Measurements from ENCODE around the gene PLCB1. TPM values are rescaled to one million over a fixed set of nuclear protein-coding genes. Genes with fewer than 3 reads are reported as not detected.
"Not testable (repeated sequence)": the region's sequence is repeated elsewhere in the genome, so short reads cannot be mapped to it uniquely, and the experiment has no call there.

The PLCB1 gene
- total RNA-seq, 1 donor from 2014 or later = 10.7 TPM

DNA sequence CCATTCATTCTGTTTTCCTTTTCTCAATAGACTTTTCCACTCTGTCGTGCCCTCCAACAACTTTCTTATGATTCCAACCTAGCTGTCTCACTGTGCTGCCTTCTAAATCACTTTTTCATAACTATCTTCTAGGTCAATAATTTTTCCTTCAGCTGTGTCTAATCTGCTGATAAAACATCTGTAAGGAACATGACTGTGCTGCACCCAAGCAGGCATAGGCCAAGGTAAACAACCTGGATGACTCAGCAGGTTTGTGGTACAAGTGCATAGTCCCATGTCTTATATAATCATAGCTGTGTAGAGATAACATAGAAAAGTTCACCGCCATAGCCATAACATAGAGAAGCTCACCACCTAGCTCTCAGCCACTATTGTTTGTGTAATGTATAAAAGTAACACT lies 332.3 kb downstream of the PLCB1 start:
- Histone ChIP-seq H3K4me1 (ENCODE audit: insufficient read depth, low read length) (no peaks in the 10 kb centered on the region), H4K20me1 (ENCODE audit: insufficient read depth, low read length) (no peaks in the 10 kb centered on the region), H3K79me2 (ENCODE audit: insufficient read depth, low read length) (no peaks in the 10 kb centered on the region), H3K36me3 (ENCODE audit: insufficient read depth, low read length) (no peaks in the 10 kb centered on the region), H3K27me3 (ENCODE audit: insufficient read depth, low read length) (no peaks in the 10 kb centered on the region), H3K9ac (ENCODE audit: low read length) (no peak overlapping the region), H2AFZ (ENCODE audit: low read depth, low read length) (no peak overlapping the region), H3K4me2 (ENCODE audit: low read length) (no peak overlapping the region), H3K4me3 (ENCODE audit: insufficient read depth, low read depth, low read length) (no peak overlapping the region), H3K27ac (ENCODE audit: low read depth, low read length) (no peak overlapping the region), H3K9me3 (ENCODE audit: insufficient read depth, low read depth, low read length) (no peaks in the 10 kb centered on the region)
- no peaks in the 10 kb centered on the region for H3K27me3 Mint-ChIP-seq (ENCODE audit: low read depth, unreplicated experiment)
- no peak overlapping the region for H3K27ac Mint-ChIP-seq (ENCODE audit: unreplicated experiment)
- no peak overlapping the region for H3K4me3 Mint-ChIP-seq (ENCODE audit: unreplicated experiment)
- no peak for TF ChIP-seq EZH2 (IDR thresholded peaks at IDR 0.05; ENCODE audit: insufficient read depth, low read length)
- TF ChIP-seq, protein P1, sequence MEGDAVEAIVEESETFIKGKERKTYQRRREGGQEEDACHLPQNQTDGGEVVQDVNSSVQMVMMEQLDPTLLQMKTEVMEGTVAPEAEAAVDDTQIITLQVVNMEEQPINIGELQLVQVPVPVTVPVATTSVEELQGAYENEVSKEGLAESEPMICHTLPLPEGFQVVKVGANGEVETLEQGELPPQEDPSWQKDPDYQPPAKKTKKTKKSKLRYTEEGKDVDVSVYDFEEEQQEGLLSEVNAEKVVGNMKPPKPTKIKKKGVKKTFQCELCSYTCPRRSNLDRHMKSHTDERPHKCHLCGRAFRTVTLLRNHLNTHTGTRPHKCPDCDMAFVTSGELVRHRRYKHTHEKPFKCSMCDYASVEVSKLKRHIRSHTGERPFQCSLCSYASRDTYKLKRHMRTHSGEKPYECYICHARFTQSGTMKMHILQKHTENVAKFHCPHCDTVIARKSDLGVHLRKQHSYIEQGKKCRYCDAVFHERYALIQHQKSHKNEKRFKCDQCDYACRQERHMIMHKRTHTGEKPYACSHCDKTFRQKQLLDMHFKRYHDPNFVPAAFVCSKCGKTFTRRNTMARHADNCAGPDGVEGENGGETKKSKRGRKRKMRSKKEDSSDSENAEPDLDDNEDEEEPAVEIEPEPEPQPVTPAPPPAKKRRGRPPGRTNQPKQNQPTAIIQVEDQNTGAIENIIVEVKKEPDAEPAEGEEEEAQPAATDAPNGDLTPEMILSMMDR (IDR thresholded peaks at IDR 0.05; ENCODE audit: insufficient read depth, low read depth, low read length) = no peak
- no peaks in the 10 kb centered on the region for H3K4me1 Mint-ChIP-seq (ENCODE audit: low read depth, unreplicated experiment)
- DNase-seq (ENCODE audit: low read depth) (peak; percentile 45), FAIRE-seq (no peak)
- H3K9me3 Mint-ChIP-seq (ENCODE audit: unreplicated experiment) = peaks cover 5% of the 10 kb centered on the region
- no peaks in the 10 kb centered on the region for H3K36me3 Mint-ChIP-seq (ENCODE audit: low read depth, unreplicated experiment)

DNA sequence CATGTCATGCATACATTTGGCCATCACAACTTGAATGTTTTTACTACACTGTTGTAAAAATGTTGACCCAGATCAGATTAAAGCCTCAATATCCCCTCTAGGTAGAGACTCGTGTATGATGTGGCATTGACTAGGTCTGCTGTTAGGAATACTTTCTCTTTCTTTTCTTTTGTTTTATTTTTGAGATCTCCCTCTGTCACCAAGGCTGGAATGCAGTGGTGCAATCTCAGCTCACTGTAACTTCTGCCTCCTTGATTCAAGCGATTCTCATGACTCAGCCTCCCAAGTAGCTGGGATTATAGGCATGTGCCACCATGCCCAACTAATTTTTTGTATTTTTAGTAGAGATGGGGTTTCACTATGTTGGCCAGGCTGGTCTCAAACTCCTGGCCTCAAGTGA lies 334.7 kb downstream of the PLCB1 start:
- H3K79me2 ChIP-seq (ENCODE audit: insufficient read depth, low read length); H3K4me1 ChIP-seq (ENCODE audit: insufficient read depth, low read length); DNase-seq (ENCODE audit: low read depth); H3K36me3 Mint-ChIP-seq (ENCODE audit: low read depth, unreplicated experiment); H3K36me3 ChIP-seq (ENCODE audit: insufficient read depth, low read length); H3K4me2 ChIP-seq (ENCODE audit: low read length); H3K4me3 Mint-ChIP-seq (ENCODE audit: unreplicated experiment); H3K9ac ChIP-seq (ENCODE audit: low read length); H3K9me3 Mint-ChIP-seq (ENCODE audit: unreplicated experiment); H3K27ac Mint-ChIP-seq (ENCODE audit: unreplicated experiment); H3K4me1 Mint-ChIP-seq (ENCODE audit: low read depth, unreplicated experiment); FAIRE-seq; H4K20me1 ChIP-seq (ENCODE audit: insufficient read depth, low read length); H3K9me3 ChIP-seq (ENCODE audit: insufficient read depth, low read depth, low read length); H3K27me3 ChIP-seq (ENCODE audit: insufficient read depth, low read length); H3K27me3 Mint-ChIP-seq (ENCODE audit: low read depth, unreplicated experiment); H2AFZ ChIP-seq (ENCODE audit: low read depth, low read length); H3K27ac ChIP-seq (ENCODE audit: low read depth, low read length); H3K4me3 ChIP-seq (ENCODE audit: insufficient read depth, low read depth, low read length): not testable (repeated sequence)

DNA sequence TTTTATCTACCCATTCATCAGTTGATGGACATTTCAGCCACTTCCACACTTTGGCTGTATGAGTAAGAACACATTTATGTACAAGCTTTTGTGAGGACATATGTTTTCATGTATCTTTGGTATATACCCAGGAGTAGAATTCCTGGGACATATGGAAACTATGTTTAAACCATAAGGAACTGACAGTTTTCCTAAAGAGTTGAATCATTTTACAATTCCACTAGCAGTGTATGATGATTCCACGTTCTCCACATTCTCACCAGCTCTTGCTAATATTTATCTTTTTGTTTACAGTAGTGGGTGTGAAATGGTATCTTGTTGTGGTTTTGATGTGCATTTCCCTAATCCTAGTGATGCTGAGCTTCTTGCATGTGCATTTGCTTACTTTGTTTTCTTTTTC lies 338.1 kb downstream of the PLCB1 start:
- TF ChIP-seq, protein P1 (IDR thresholded peaks at IDR 0.05; ENCODE audit: insufficient read depth, low read depth, low read length) = no peak

More for the DNA sequence above, 338.1 kb downstream of the PLCB1 start:
- Histone ChIP-seq H3K79me2 (ENCODE audit: insufficient read depth, low read length) (no peaks in the 10 kb centered on the region), H4K20me1 (ENCODE audit: insufficient read depth, low read length) (no peaks in the 10 kb centered on the region), H3K36me3 (ENCODE audit: insufficient read depth, low read length) (no peaks in the 10 kb centered on the region), H3K4me2 (ENCODE audit: low read length) (no peak overlapping the region), H3K9me3 (ENCODE audit: insufficient read depth, low read depth, low read length) (no peaks in the 10 kb centered on the region), H2AFZ (ENCODE audit: low read depth, low read length) (no peak overlapping the region), H3K4me1 (ENCODE audit: insufficient read depth, low read length) (no peaks in the 10 kb centered on the region), H3K27ac (ENCODE audit: low read depth, low read length) (no peak overlapping the region), H3K9ac (ENCODE audit: low read length) (no peak overlapping the region), H3K27me3 (ENCODE audit: insufficient read depth, low read length) (no peaks in the 10 kb centered on the region), H3K4me3 (ENCODE audit: insufficient read depth, low read depth, low read length) (no peak overlapping the region)
- H3K9me3 Mint-ChIP-seq (ENCODE audit: unreplicated experiment) = peaks cover 3% of the 10 kb centered on the region
- peaks cover 3% of the 10 kb centered on the region for H3K4me1 Mint-ChIP-seq (ENCODE audit: low read depth, unreplicated experiment)
- H3K27me3 Mint-ChIP-seq (ENCODE audit: low read depth, unreplicated experiment) = no peaks in the 10 kb centered on the region
- DNase-seq (ENCODE audit: low read depth) = no peak
- no peaks in the 10 kb centered on the region for H3K36me3 Mint-ChIP-seq (ENCODE audit: low read depth, unreplicated experiment)
- H3K4me3 Mint-ChIP-seq (ENCODE audit: unreplicated experiment) = no peak overlapping the region
- no peak for FAIRE-seq
- H3K27ac Mint-ChIP-seq (ENCODE audit: unreplicated experiment) = no peak overlapping the region

Measured in astrocyte (in vitro differentiated cells and primary cell).